ENCODE results near the gene DNAJC10. TPM values are rescaled to one million over a fixed set of nuclear protein-coding genes. Genes with fewer than 3 reads are reported as not detected.
"Not testable (repeated sequence)": the region's sequence is repeated elsewhere in the genome, so short reads cannot be mapped to it uniquely, and the experiment has no call there.

DNAJC10 gene, protein sequence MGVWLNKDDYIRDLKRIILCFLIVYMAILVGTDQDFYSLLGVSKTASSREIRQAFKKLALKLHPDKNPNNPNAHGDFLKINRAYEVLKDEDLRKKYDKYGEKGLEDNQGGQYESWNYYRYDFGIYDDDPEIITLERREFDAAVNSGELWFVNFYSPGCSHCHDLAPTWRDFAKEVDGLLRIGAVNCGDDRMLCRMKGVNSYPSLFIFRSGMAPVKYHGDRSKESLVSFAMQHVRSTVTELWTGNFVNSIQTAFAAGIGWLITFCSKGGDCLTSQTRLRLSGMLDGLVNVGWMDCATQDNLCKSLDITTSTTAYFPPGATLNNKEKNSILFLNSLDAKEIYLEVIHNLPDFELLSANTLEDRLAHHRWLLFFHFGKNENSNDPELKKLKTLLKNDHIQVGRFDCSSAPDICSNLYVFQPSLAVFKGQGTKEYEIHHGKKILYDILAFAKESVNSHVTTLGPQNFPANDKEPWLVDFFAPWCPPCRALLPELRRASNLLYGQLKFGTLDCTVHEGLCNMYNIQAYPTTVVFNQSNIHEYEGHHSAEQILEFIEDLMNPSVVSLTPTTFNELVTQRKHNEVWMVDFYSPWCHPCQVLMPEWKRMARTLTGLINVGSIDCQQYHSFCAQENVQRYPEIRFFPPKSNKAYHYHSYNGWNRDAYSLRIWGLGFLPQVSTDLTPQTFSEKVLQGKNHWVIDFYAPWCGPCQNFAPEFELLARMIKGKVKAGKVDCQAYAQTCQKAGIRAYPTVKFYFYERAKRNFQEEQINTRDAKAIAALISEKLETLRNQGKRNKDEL
- 10 to 100 TPM in 11 of 12 donors, not detected in 1; 53.5 to 95.3 (median 75.9) TPM for polyA plus RNA-seq (ENCODE audit: insufficient read length in 12 of 12)
- long read RNA-seq, donor 1, full-length matches to known transcripts, result 6 of 33 reads
- long read RNA-seq, donor 1, partial matches to known transcripts, result 27 of 33 reads
- long read RNA-seq, donor 1, other reads (novel, unspliced or antisense), result 0 of 33 reads
- long read RNA-seq, donor 2, full-length matches to known transcripts, result 5 of 13 reads
- long read RNA-seq, donor 2, partial matches to known transcripts, result 8 of 13 reads
- long read RNA-seq, donor 2, other reads (novel, unspliced or antisense), result 0 of 13 reads
- long read RNA-seq, donor 3, full-length matches to known transcripts, result 1 of 8 reads
- long read RNA-seq, donor 3, partial matches to known transcripts, result 7 of 8 reads
- long read RNA-seq, donor 3, other reads (novel, unspliced or antisense), result 0 of 8 reads
- long read RNA-seq, donor 4, full-length matches to known transcripts, result 2 of 7 reads
- long read RNA-seq, donor 4, partial matches to known transcripts, result 5 of 7 reads
- long read RNA-seq, donor 4, other reads (novel, unspliced or antisense), result 0 of 7 reads
- long read RNA-seq, donor 5, full-length matches to known transcripts, result 9 of 9 reads
- long read RNA-seq, donor 5, partial matches to known transcripts, result 0 of 9 reads
- long read RNA-seq, donor 5, other reads (novel, unspliced or antisense), result 0 of 9 reads
- long read RNA-seq, donor 6, full-length matches to known transcripts, result 3 of 3 reads
- long read RNA-seq, donor 6, partial matches to known transcripts, result 0 of 3 reads
- long read RNA-seq, donor 6, other reads (novel, unspliced or antisense), result 0 of 3 reads
- long read RNA-seq, donor 7, result 0 reads
- long read RNA-seq, donor 8, full-length matches to known transcripts, result 7 of 7 reads
- long read RNA-seq, donor 8, partial matches to known transcripts, result 0 of 7 reads
- long read RNA-seq, donor 8, other reads (novel, unspliced or antisense), result 0 of 7 reads
- long read RNA-seq, donor 9, full-length matches to known transcripts, result 2 of 2 reads
- long read RNA-seq, donor 9, partial matches to known transcripts, result 0 of 2 reads
- long read RNA-seq, donor 9, other reads (novel, unspliced or antisense), result 0 of 2 reads
- long read RNA-seq, donor 10, full-length matches to known transcripts, result 6 of 6 reads
- long read RNA-seq, donor 10, partial matches to known transcripts, result 0 of 6 reads
- long read RNA-seq, donor 10, other reads (novel, unspliced or antisense), result 0 of 6 reads
- long read RNA-seq, donor 11, full-length matches to known transcripts, result 7 of 7 reads
- long read RNA-seq, donor 11, partial matches to known transcripts, result 0 of 7 reads
- long read RNA-seq, donor 11, other reads (novel, unspliced or antisense), result 0 of 7 reads

GRCh38 chr2:182715892-182716649, at the start of gene DNAJC10:
Gene DNAJC10 (plus strand): TSS chr2:182716257. CDS start chr2:182718087, 1,830 bp downstream.
- peak; percentile 91 for DNase-seq

DNA sequence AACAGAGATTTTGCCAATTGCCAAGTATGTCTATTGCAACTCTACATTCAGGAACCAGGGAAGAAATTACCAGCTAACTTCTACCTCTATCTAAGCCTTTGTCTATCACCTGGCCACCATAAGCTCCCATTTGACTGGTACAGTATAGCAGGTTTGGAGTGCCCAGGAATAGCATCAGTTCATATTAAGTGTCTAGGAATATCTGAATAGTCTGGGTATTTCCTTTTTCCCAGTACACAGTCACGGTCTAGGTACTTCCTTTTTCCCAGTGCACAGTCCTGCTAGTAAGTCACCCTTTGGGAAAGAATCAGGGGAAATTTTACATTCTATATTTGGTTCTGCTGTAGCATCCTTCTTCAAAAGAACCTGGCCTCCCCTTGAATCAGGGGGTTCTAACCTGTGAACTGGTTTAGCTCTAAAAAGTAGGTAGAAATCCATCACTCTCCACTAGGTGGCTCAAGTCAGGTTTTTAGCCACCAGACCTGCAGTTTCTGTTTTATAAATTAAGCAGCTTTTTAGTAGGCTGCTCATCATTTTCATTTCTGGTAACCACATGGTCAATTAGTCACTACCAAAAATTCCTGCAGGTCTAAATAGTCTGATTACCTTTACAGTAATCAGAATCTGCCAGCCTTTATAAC, 49.3 kb upstream of the DNAJC10 start:
- no peak for DNase-seq

DNA sequence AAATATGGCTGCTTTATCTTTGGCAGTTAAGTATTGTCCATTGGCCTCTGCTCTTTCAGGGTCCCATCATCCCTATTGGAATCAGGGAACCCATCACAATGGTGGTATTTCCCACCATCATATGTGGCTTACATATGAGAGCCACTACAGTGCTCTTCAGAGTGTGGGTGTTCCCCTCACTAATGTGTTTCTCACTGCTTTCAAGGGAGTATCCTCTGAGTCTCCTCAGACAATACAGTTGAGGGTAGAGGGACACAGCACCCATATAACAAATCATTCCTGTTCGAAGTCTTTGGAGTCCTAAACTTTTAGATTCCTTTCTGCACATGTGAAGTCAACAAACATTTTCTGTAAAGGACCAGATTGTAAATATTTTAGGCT, 48.8 kb upstream of the DNAJC10 start:
- no peak for DNase-seq

DNA sequence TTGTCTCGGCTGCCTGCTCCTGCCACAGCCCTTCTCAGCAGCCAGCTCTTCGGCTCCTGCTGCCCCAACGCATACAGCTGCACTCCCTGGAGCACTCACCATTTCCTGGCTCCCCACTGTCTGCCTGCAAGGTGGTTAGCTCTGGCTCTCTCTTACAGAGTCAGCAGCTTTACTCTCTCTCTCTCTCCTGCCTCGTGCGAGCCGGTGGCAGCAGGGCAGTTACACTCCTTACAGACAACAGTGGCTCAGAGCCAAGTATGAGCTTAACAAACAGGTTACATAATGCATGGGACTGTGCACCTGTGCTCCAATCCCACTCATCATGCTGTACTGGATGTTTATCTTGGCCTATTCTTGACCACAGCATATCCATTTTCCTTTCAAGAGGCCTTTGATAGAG, 47.4 kb upstream of the DNAJC10 start:
- DNase-seq, result no peak

DNA sequence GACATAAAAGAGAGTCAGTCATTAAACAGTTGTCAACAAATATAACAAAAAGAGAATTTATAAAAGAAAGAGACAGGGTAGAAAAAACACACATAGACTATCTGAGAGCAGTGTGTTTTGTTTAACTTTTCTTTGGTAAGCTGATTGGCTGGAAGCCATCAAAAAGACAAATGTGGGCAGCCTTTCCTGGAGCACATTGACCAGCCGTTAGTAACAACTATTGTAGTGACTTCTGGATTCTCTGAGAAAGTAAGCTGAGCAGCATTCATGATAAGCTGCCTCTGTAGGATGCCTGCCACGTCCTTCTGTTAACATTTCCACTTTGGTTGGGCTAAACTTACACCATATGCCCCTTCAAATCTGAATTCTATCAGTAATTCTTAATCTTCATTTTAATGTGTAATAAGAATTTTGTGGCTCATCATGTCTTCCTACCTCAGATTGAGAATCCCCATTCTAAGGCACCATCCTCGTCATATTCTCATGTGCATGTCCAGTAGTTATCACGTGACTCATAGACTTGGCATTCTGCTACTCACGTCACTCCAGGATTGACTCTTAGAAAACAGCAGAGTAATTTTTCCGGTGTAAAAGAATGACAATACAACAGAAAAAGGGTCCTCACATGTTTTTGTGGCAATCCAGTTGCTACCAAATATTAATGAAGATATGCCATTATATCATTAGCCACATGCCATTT, 43.4 kb upstream of the DNAJC10 start:
- DNase-seq, result no peak

- DNase-seq, result no peak
Observed at GRCh38 chr2:182680837-182681236, 35.2 kb upstream of the DNAJC10 start.

GRCh38 chr2:182682210-182682609, 33.8 kb upstream of the DNAJC10 start:
- no peak for DNase-seq

DNA sequence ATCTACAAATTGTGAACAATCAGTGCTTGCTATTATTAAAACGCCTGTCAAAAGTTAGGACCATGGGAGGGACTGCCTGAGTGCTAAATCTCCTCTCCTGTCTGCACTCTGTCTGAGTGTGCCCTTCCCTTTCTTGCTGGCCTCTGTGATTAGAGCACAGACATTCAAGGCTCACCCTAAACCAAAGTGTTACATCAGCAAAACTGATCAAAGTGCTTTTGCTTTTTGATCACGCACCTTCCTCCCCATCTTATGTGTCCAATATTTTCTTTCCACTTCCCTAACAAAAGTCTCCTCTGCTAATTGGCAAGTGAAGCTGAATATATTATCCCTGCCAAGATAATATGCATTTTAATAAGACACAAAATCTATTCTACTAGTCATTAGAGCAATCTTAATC, 30.5 kb upstream of the DNAJC10 start:
- no peak for DNase-seq

DNA sequence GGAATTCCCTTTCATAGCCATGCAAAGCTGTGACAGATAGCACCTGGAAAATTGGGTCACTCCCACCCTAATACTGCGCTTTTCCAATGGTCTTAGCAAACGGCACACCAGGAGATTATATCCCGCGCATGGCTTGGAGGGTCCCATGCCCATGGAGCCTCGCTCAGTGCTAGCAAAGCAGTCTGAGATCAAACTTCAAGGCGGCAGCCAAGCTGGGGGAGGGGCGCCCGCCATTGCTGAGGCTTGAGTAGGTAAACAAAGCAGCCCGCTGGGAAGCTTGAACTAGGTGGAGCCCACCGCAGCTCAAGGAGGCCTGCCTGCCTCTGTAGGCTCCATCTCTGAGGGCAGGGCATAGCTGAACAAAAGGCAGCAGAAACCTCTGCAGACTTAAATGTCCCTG, 29.3 kb upstream of the DNAJC10 start:
- not testable (repeated sequence) for DNase-seq

- DNase-seq, result no peak
Observed at GRCh38 chr2:182694189-182694588, 21.9 kb upstream of the DNAJC10 start.

- no peak for DNase-seq
Observed at GRCh38 chr2:182695776-182696175, 20.3 kb upstream of the DNAJC10 start.

DNA sequence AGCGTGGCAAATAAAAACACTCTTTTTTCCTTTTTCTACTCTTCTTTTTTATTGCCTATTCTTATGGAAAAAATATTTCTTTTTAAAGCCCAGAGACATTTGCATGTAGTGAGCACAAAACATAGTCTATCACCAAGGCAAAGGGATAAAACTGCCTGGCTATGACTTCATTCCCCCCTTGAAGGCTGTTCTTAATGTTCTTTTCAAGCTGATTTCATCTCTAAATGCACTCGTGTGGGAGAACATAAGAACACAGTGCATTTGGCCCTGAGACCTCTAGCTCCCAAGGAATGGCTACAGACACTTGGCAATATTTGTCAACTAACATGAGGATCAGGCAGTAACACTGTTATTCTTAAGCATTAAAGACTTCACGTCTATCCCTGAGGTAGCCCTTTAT, 17.4 kb upstream of the DNAJC10 start:
- no peak for DNase-seq

GRCh38 chr2:182705761-182706160, 10.3 kb upstream of the DNAJC10 start:
- DNase-seq, result no peak

GRCh38 chr2:182706751-182707150, 9.3 kb upstream of the DNAJC10 start:
- no peak for DNase-seq

DNA sequence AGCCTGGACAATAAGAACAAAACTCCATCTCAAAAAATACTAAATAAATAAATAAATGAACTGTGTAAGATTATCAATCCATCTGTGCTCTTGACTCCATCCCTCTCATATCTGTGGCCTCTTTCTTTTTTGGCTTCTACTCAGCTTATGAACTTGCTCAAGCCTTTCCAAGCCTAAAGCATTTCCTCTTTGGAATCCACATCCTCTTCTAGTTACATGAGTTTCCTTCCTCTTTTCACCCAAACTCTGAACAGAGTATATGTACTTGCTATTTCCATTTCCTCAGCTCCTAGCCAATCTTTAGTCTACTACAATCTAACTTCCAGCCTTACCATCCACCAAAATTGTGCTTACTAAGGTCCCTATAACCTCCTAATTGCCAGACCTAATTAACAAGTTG, 2.5 kb upstream of the DNAJC10 start:
- DNase-seq, result no peak

DNA sequence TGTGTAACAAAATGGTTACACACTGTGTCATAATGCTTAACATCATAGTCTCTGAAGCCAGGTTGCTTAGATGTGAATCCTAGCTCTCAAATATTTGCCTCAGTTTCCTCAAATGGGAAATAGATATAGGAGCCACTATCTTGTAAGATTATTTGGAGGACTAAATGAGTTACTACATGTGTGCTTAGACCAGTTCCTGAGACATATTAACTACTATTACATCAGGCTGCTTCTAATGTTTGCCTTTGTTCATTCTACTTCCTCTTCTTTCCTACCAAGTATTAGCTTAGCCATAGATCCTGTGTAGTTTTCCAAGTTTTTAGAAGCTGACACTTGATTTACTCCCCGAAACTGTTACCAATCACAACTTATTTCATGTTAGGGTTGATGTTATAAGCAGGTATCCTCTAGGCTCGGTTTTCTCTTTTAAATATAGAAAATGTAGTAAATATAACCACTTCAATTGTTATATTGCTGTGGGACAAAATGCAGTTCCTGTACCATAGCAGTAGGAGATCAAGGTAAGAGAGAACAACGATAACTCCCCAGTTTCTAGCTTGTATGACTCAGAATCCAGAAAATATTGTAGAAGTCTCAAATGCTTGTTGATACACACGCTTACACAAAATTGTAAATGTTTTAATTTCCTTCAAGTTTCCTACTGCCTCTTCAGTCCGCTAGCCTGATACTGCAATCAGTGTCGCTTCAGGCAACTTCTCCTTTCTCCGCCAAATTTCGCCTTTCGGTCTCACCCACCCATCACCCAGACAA, 751 bp upstream of the DNAJC10 start:
- DNase-seq, result no peak

GRCh38 chr2:182716650-182716979, 558 bp downstream of the DNAJC10 start:
- no peak for DNase-seq
